ENCODE data around the gene STX7. TPM values are rescaled to one million over a fixed set of nuclear protein-coding genes. Genes with fewer than 3 reads are reported as not detected.

Gene STX7
- total RNA-seq, 1 experiment from 2014 or later, result 33.0 TPM

Other genes starting within 250 kb of the STX7 start
- 0.09 TPM in 1 of 2 replicates, not detected in the other for gene MOXD1, start 111.6 kb downstream of the STX7 start, total RNA-seq (2022)
- not detected in 2 replicates for gene TAAR9, start 25.2 kb upstream of the STX7 start, total RNA-seq (2022)
- not detected in 2 replicates for gene TAAR8, start 39.6 kb upstream of the STX7 start, total RNA-seq (2022)
- gene TAAR6, start 57.2 kb upstream of the STX7 start, total RNA-seq (2022), result not detected in 2 replicates
- not detected in 2 replicates for gene TAAR5, start 76.6 kb upstream of the STX7 start, total RNA-seq (2022)
- not detected in 2 replicates for gene TAAR2, start 111.2 kb upstream of the STX7 start, total RNA-seq (2022)
- not detected in 2 replicates for gene TAAR1, start 146.1 kb upstream of the STX7 start, total RNA-seq (2022)
- 3.5 and 5.4 TPM in 2 replicates for gene VNN1, start 200.9 kb upstream of the STX7 start, total RNA-seq (2022)
- not detected in 2 replicates for gene VNN2, start 244.8 kb upstream of the STX7 start, total RNA-seq (2022)

Data from MCF 10A (cell line).